HG03159 (cell line): ENCODE data around the gene LSM5.
"Not testable (repeated sequence)": the region's sequence is repeated elsewhere in the genome, so short reads cannot be mapped to it uniquely, and the experiment has no call there.

Source experiments
- ATAC-seq: cut with Tn5 transposase; IDR thresholded peaks from one replicate; pipeline ENCODE4 v1.9.1; 2021; ENCODE audit warnings: mild to moderate bottlenecking, moderate library complexity; ENCODE audit not compliant: unreplicated experiment

LSM5 gene

GRCh38 chr7:32464641-32465416, 25.4 kb downstream of the LSM5 start:
- ATAC-seq, result not testable (repeated sequence)

- ATAC-seq, result no peak
Observed at GRCh38 chr7:32462977-32463376, 27.2 kb downstream of the LSM5 start.

- no peak for ATAC-seq
Observed at GRCh38 chr7:32462451-32462850, 27.7 kb downstream of the LSM5 start.

DNA sequence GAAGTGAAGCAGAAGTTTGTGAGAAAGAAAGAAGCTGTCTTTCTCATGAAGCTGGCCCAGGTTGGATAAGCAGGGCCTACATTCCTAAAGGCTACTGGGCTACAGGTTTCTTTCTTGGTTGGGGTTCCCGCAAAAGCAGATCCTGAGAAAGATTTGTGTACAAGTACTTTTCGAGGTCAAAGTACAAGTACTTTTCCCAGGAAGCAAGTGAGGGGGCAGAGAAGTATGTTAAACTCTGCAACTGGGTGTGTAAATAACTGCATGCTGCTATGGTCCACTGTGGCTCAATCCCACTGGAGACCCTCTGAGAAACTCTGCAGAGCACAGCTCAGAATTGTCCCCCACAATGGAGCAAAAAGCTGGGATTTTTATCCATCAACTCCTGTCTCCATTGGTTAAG, 28.7 kb downstream of the LSM5 start:
- no peak for ATAC-seq

DNA sequence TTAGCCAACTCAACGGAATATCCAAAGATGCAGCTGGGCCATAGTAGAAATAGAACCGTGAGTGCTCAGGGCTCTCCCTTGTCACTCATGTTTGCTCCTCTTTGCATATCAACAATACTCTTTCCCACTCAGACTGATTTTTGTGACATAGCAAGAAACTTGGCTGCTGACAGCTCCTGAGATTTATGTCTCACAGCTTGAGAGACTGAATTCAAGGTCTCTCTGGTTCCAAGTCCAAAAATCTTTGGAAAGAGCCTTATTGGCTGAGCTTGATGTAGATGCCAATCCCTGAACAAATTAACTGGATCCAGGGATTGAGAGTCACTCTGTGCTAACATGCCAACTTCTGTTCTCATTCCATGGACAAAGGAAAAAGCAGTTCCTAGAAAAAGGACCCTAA, 30.4 kb downstream of the LSM5 start:
- no peak for ATAC-seq

- no peak for ATAC-seq
Observed at GRCh38 chr7:32458025-32458424, 32.2 kb downstream of the LSM5 start.

DNA sequence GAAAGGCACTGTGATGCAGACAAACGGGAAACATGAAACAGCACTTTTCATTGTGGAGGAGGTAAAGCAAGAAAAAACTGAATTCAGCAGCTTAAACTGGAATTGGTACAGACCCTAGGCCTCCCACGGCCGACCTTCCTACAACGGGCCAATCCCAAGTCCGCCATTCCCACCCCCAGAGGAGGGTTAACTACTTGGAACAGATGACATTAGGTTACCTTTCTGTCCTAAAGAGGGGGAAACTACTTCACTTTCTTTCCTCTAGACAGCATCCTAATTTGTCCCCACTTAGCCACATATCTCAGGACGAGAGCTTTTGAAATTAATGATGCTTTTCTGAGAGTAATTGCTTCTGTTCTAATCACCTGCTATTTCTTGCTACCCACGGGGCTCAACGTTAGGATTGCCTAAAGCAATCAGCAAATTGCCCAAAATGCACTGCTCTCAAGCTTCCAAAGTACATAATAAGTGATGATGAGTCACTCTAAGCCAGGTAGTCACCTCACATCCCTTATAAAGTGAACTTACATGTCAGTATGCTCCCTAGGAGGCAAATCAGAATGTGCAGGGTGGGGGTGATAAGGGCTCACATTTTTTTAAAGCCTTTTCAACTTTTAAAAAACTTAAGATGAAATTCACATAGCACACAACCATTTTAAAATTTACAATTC, 36.7 kb downstream of the LSM5 start:
- ATAC-seq, result no peak

DNA sequence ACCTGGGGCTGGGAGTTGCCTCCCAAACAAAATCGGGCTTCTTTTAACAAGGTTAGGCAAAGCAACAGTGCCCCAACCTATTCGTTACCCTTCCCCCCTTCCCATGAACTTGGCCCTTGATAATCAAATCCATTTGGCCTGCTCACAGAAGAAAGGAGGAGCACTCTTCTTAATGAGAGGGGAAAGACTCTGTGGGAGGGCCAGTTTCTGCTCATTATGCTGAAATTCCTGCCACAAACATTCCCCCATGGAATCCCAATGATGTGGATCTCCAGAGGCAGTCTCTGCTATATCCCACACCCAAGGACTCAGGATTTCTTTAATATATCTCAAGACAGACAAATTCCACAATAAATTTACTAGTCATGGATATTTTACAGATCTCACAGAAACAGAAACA, 43.0 kb downstream of the LSM5 start:
- no peak for ATAC-seq

DNA sequence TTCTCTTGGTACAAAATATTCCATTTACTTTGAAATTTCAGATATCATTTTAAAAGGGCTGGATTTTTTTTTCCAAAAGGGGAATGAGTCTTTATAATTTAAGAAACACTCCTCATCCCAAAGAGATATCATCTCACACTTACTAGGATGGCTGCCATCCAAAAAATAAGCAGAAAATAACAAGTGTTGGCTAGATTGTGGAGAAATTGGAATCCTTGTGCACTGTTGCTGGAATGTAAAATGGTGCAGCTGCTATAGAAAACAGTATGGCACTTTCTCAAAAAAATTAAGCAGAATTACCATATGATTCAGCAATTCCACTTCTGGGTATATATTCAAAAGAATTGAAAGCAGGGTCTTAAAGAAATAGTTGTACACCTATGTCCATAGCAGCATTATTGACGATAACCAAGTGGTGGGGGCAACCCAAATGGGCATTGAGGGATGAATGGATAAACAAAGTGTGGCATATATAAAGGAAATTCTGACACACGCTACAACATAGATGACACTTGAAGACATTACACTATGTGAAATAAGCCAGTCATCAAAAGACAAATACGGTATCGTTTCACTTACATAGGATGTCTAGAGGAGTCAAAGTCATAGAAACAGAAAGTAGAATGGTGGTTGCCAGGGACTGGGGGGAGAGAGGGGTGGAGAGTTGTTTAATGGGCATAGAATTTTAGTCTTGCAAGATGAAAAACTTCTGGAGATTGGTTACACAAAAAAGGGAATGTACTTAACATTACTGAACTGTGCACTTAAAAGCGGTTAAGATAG, 53.8 kb downstream of the LSM5 start:
- ATAC-seq, result no peak
